HG03196 (cell line): Measurements from ENCODE around the gene ZNF853.

Source experiments
- ATAC-seq: cut with Tn5 transposase; IDR thresholded peaks from one replicate; pipeline ENCODE4 v1.9.1; 2021; ENCODE audit not compliant: unreplicated experiment

ZNF853 gene

DNA sequence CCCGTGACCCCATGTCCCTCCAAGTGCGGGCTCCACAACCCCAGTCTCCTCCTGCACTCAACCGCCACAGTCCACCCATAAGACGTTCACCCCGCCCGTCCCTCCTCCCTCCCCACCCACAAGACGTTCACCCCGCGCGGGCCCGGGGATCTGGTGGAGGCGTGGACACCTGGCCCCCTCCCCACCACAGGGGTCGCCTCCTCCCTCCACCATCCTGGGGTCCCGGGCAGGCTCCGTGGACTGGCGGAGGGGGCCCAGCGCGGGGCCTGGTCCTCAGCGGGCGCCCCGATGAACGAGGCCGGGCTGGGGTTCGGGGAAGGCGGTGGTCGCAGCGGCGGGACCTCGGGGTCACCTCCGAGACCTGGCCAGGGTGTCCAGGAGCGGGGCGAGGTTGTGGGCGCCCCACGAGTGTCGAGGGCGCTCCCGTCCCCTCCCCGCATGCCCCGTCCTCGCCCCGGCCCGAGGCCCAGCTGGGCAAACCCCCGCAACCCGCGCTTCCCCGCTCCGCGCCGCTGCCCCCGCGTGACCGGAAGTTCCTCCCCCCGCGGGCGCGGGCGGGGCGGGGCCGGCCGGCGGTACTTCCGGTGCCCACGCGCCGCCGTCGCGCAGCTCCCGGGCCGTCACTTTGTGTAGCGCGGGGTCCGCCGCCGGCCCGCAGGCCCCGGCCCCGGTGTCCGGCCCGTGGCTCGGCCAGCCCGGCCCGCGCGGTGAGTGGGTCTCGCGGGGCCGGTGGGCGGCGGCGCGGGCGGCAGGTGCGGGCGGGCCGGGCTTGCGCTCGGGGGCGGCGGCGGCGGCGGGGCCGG is 21.5 kb downstream of the ZNF853 start, which contains the start of gene ZNF316:
Gene ZNF316 (plus strand): TSS at position 578 of the 803 bp plus-strand sequence. CDS start 5,092 bp downstream, outside the sequence.
- peak; percentile 62 for ATAC-seq

DNA sequence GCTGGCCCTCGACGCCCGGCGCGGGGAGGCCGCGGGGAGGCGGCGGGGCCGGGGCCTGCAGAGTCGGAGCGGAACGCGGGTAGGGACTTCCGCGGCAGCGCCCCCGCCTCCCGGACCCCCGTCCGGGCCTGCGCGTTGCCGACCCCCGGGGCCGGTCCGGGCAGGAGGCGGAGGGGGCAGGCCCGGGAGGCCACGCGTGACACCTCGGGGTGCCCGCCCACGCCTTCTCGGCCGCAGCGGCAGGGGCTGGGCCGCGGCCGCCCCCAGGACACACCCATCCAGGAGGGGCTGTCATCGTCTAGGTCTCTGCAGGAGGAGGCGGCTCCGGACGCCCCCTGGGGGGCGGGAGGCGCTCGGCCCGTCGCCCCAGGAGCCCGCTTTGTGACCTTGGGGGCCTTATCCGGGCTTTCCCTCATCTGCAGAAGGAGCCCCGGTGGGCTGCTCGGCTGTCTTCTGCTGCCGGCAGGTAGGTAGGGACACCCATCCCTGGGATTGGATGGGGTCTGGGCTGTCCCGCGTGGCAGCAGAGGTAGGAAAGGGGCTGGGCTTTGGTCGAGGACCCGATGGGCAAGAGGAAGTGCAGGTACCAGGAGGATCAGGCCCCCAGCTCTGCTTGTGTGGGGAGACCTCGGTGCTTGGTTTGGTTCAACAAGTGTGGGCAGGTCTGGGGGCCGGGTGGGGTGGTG is 22.3 kb downstream of the ZNF853 start:
- peak; percentile 46 for ATAC-seq

DNA sequence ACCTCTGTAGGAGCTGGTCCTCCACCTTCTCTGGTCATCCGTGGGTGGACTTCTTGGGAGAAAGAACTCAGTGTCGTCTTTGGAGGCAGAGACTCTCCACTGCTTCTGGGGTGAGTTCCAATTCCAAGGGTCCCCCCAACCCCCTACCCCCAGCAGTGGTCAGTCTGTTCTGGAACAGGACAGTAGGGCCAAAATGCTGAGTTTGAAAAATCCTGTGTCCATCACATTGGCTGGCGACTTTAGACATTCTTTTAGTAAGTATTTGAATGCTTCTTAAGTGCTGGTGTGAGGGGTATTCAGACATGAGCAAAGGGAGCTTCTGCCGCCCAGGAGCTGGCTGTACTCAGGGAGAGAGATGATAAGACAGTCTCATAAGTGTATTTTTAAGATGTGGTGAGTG is 23.6 kb downstream of the ZNF853 start:
- no peak for ATAC-seq

DNA sequence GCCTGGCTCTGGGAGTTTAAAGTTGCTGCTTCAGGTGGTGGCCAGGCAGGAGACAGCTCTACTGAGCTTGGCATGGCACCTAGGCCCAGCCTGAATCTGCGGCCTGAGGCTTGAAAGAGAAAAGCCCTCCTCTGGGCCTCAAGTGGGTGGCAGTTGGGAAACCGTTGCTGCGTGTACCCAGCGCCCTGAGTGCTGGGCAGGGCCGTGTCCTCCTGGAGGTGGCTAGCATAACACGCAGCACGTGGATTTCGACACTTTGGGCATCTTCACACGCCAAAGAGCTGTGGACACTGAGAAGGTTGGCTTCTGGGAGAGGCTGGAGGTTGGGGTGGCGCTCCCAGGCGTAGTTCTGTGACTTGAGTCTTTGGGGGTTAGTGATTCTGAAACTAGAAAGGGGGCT is 24.2 kb downstream of the ZNF853 start:
- ATAC-seq: no peak

DNA sequence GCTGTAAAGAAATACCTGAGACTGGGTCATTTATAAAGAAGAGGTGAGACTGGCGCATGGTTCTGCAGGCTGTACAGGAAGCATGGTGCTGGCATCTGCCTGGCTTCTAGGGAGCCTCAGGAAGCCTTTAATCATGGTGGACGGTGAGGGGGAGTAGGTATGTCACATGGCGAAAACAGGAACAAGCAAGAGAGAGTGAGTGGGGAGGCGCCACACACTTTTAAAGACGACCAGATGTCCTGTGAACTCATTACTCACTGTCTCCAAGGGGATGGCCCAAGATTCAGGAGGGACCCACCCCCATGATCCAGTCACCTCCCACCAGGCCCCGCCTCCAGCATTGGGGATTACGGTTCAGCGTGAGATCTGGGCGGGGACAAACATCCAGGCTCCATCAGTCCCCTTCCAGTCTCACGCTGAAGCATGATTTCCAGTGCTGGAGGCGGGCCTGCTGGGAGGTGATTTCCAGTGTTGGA is 24.9 kb downstream of the ZNF853 start:
- no peak for ATAC-seq

DNA sequence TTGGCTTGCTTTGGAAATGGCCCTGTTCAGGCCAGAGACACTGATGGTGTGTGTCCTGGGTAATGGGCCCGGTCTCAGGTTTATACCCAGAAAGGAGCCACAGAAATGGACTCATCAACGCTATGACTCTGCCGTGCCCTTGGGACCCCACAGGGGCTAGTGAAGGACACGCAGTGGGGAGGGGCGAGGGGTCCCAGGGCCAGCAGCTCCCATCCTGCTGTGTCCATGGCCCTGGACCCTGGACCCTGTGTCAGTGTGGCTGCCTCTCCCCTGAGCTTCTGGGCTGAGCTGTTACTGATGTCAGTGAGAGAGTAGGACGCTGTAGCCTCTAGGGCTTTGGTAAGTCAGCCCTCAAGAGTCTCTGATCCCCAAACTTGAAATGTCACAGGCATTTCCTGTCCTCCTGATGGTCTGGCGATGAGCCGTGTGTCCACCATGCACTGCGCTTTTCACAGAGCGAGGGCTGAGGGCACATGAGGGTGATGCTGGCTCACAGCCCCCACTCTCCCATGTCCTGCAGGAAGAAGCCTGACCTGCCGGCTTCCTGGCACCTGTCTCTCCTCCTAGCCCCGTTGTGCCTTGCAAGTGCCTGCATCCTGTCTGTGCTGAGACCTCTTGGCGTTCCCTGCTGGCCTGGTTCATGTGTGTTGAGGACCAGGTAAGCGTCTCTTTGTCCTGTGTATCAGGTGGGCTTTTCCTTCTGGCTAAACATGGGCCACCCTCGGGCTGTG is 26.1 kb downstream of the ZNF853 start:
- ATAC-seq: no peak

DNA sequence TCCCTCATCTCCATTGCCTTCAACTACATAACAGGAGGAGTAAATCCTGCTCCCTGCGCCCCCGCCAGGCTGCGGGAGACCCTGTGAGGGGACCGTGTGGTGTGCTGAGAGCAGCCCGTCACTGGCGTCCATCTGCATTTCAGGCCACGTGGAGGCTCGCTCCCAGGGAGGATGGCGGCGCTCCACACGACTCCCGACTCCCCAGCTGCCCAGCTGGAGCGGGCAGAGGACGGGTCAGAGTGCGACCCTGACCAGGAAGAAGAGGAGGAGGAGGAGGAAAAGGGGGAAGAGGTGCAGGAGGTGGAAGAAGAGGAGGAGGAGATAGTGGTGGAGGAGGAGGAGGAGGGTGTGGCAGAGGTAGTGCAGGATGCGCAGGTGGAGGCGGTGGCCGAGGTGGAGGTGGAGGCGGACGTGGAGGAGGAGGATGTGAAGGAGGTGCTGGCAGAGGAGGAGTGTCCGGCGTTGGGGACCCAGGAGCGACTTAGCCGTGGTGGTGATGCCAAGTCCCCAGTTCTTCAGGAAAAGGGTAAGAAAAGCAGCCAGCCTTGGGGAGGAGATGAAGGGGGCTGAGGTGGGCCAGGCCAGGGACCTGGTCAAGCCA is 26.9 kb downstream of the ZNF853 start:
- no peak for ATAC-seq

DNA sequence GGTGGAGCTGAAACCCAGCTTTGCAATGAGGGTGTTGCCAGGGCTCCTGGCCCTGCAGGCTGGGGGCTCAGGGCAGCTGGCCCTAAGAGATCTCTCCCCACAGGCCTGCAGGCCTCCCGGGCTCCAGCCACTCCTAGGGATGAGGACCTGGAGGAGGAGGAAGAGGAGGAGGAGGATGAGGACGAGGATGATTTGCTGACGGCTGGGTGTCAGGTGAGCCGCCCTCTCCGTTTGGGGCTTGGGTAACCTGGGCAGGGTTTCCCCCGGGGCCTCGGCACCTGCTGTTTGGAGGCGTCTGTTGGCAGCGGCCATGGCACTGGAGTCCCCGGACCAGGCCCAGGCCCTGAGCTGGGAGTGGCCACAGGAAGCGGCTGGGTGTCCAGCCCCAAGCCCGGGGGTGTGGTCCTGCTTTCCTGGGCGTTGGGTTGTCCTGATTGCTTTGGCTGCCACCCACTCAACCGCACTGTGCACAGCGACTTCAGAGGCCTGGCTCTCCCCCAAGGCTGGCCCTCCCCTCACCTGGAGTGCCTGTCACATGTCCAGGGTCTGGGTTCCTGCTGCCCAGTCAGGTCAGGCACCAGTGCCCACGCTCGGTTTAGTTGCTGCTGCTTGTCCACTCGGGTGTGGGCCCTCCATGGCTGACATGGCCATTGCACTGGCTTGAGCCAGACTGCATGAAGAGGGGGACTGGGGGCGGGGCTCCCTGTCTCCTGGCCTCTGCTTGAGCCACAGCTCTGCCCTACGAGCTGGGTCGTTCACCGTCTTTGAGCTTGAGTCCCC is 27.6 kb downstream of the ZNF853 start:
- ATAC-seq: no peak

DNA sequence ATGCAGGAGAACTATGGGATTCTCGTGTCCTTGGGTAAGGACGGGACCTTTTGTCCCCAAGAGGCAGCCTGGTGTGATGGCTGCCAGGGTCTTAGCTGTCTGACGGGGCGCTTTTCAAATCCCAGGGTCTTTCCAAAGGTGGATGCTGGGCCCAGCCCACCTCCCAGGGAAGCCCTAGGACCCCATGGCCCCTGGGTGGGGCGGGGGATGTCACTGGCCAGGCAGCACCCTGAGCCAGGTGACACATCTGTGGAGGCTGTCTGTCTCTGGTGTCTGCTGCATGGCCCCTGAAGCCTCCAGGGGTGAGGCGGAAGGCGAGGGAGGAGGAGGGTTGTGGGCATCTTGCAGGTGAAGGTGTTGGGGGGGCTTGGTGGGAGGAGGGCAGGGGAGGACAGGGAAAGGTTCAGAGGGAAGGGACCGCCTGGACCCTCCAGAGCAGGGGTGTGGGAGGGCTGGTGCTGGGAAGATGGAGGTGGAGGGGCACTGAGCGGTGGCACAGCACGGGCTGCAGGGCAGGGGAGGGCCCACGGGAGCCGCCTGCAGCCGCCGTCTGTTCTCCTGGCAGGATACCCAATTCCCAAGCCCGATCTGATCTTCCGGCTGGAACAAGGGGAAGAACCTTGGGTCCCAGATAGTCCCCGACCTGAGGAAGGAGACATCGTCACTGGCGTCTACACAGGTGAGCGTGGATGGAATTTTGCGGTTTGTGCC is 28.7 kb downstream of the ZNF853 start:
- ATAC-seq: no peak

DNA sequence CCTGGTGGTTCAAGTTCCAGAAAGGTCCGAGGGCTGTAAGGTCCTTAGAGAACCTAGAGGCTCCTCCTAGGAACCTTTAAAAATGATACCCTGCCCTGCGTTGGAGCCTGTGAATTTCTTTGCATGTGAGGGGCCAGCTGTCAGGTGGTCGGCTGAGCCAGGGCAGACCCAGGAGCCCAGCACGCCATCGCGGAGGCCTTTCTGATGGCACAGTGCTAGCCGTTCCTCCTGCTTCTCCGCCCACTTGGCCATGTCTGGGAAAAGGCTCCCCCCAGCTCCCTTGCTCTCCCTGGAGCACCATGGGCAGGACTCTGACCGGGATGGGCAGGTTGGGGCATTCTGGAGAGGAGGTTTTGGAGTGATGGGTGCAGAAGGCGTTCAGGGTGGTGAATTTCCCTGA is 29.3 kb downstream of the ZNF853 start:
- ATAC-seq: no peak

DNA sequence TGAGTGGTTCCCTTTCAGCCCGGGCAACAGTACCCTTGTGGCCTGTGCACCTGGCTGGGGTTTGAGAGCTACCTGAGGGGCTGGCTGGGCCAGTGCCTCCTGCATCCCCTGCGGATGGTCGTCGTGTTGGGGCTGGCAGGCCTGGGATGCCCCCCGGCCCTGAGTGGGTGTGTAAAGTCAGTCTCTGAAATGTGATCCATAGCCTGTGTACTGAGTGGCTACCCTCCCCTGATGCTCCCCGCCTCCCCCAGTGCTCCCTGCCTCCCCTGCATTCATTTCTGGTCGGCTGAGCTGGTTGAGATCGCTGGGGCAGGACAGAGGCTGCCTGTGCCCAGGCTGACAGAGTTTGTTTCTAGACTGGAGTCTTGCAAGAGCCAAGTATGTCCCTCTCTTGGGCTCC is 31.1 kb downstream of the ZNF853 start:
- no peak for ATAC-seq

DNA sequence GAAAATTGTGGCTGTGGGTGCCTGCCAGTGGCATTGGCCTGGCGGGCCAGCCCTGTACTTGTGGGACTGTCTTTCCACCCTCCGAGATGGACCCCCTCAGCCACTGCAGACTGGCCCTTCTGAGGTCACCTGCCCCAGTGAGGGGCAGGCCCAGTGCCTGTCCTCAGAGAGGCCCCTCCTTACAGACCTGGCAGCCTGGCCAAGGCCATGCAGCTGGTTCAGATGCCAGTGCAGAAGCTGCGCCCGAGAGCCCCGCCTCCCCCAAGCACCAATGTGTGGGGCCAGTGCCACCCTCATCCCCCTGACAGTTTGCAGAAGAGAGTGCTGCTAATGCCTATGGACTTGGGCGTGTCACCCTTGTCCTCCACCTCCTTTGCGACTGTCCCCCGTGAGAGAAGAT is 31.7 kb downstream of the ZNF853 start:
- no peak for ATAC-seq

DNA sequence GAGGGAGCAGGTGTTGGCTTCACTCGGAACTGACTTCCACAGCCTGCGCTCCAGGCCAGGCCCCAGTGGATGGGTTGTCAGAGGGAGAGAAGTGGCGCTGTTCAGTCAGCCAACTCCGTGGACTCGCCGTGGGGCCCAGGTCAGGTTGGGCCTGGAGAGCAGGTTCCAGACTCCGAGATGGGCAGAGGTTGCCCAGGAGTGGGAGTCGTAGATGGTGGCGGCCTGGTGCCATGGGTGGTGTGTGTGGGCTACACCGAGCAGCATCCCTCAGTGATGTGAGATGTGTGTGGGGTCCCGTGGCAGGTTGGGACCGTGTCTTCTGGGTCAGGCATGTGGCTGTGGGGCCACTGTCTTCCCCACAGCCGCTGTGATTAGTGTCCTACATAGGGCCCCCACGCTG is 32.1 kb downstream of the ZNF853 start:
- ATAC-seq: no peak

DNA sequence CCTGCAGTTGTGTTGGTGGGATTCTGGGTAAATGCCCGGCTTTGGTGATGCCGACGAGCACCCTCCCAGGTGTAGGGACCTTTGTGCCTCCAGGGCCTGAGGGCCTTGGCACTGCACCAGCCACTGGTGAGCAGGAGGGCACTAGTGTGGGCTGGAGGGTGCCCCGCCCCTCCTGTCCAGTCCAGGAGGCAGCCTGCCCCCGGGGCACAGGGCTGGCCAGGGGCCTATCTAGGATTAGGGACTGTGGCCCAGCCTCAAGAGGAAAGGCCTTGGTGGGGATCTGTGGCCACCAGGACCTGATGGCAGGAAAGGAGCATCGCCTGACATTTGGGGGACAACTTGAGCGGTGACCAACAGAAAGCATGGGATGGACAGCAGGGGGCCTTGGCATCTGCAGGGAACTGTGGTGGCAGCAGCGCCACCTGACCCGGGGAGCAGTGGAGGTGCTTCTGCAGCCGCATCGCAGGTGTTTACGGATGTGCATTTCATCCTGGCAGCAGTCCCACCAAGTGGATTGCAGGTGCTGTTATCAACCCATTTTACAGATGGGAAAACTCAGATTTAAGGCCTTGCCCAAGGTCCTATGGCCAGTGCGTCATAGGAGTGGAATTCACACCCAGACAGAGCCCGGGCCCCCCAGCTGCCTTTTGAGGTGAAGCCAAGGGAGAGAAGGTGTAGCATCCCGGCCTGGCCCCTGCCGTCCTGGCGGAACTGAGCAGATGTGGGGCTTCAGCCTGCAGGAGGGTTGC is 32.8 kb downstream of the ZNF853 start:
- ATAC-seq: no peak

DNA sequence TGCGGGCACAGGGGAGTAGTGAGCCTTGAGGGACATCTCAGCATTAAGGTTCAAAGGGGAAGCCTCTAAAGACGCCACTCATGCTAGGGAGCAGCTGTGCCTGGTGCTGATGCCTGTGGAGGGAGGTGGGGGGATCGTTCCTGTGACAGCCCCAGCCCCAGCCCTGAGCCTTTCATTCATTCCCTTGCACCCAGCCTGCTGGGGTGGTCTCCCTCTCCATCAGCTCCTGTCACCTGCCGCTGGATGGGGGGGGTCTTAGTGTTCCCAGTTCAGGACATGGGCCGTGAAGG is 33.4 kb downstream of the ZNF853 start:
- ATAC-seq: no peak

DNA sequence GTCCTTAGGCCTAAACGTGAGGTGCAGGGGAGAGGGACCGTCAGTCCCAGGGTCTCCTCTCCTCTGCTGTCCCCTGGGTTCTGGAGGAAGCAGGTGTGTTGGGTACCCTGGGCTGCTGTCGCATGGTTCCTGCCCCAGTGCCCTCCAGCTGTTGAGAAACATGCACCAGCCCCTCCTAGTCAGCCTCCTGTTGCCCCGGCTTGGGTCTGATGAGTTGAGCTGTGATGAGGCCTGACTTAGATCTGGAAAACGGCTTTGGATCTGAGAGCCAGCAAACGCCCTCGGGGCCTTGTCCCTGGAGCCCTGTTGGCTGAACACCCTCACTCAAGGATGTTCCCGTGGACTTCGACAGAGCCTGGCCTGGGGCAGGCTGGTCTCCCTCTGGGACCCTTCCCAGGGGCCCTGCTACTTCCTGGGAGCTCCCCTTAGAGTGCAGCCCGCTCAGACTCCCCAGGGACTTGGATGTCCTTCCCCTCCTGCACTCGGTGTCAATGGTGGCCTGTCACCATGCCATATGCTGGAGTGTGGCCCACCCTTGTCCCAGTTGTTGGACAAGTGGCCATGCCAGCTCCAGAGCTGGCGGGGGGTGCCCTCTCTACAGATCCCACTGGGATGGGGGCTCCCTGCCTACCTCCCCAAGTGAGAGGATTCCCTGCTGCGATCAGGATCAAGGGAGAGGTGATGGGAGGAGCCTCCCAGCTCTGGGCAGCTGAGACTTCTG is 34.0 kb downstream of the ZNF853 start:
- no peak for ATAC-seq

DNA sequence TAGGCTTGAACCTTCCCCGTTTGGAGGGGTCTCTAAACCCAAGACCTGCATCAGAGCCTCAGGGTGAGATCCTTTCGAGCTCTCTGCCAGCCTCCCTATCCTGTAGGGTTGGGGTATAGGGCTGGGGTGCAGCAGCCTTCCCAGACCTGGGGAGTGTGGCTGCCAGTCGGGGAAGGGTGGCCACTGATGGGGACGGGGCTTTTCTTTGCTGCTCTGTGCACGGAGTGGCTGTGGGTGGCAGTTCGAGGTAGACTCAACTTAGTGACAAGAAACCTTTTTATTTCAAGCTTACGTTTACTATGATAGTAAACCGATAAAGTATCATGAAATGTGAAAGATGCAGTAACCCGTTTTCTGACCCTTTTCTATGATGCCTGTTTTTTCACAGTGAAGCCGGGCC is 34.7 kb downstream of the ZNF853 start:
- ATAC-seq: no peak

DNA sequence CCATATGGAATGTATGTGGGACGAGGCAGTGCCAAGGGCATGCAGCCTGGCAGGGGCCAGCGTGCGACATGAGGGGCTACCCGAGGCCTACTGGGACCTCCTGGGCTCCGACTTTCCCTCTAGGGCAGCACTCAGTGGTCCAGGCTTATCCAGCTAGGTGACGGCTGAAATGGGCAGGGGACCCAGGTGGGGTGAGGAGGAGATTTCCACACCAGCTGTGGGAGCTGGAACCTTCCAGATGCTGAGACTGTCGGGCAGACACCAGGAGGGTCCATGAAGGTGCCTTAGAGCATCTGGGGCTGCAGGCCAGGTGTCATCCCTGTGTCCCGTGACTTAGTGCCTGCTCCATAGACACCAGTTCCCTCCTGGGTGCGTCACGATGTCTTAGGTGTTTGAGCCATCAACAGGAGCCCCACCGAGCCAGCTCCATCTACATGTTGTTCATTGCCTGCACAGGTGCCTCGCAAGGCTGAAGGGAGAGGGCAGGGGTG is 35.2 kb downstream of the ZNF853 start:
- ATAC-seq: no peak
